Vagina (tissue), 2 donors: Measurements from ENCODE around the gene SLC9A9.

Source experiments
- CTCF ChIP-seq, 3 experiments: fragments of 450-650 bp in 2 of 3; fragments of 200-600 bp in 1 of 3; sonication (generic) in 1 of 3; IDR thresholded peaks; one replicate each; pipeline ENCODE4 v1.5.1; 2017 to 2019; ENCODE audit warnings: antibody characterized with exemption in 3 of 3, mild to moderate bottlenecking in 2 of 3, moderate library complexity in 2 of 3
- POLR2A ChIP-seq, 2 donors: fragments of 450-650 bp; IDR thresholded peaks; one replicate each; pipeline ENCODE4 v1.6.1; 2017; ENCODE audit warnings: antibody characterized with exemption in 2 of 2, mild to moderate bottlenecking in 2 of 2, moderate library complexity in 2 of 2
- POLR2AphosphoS5 ChIP-seq, 2 donors: sonication (generic); formaldehyde crosslinking; IDR thresholded peaks; one replicate each; pipeline ENCODE4 v1.9.0; 2017; ENCODE audit warnings: antibody characterized with exemption in 2 of 2, mild to moderate bottlenecking in 2 of 2, low read depth in 1 of 2; ENCODE audit not compliant: insufficient read depth in 1 of 2

GRCh38 chr3:143447491-143447890, 400.8 kb downstream of the SLC9A9 start:
- no peak for TF ChIP-seq CTCF (IDR thresholded peaks at IDR 0.05)
- TF ChIP-seq POLR2A (IDR thresholded peaks at IDR 0.05): no peak
- no peak for TF ChIP-seq POLR2AphosphoS5 (IDR thresholded peaks at IDR 0.05; ENCODE audit: insufficient read depth in 1 of 2, low read depth in 1 of 2)
